GM19467 (cell line): ENCODE data around the gene CSNK1G3.
"Not testable (repeated sequence)": the region's sequence is repeated elsewhere in the genome, so short reads cannot be mapped to it uniquely, and the experiment has no call there.

ENCODE experiments used
- ATAC-seq: cut with Tn5 transposase; IDR thresholded peaks from one replicate; pipeline ENCODE4 v1.9.1; 2021; ENCODE audit warnings: mild to moderate bottlenecking, moderate library complexity; ENCODE audit not compliant: unreplicated experiment

Gene CSNK1G3

DNA sequence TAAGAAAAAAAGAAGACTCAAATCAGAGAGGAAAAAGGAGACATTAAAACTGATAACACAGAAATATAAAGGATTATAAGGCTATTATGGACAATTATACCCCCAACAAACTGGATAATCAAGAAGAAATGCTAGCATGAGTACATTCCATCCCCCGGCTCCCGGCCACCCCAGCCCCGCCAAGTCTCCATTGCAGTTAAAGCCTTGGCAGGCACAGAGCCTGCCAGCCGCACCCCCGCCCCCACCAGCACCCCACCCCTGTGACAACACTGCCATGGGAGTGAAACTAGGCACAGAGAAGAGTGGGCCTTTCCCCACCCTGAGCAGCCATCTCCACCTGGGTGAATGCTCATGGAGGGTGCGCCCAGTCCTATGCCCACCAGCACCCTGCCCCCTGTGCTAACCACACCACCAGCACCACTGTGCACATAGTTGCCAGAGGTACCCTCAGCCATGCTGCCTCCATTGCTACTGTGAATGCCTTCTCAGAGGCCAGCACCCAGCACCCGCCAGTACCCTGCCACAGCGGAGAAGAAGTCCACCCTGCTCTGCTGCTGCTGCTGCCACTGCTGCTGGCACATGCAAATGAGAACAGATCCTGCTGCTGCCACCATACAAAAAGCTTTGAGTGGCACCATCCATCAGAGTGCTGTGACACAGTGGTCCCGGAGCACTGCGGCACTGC is 117.0 kb downstream of the CSNK1G3 start:
- no peak for ATAC-seq

DNA sequence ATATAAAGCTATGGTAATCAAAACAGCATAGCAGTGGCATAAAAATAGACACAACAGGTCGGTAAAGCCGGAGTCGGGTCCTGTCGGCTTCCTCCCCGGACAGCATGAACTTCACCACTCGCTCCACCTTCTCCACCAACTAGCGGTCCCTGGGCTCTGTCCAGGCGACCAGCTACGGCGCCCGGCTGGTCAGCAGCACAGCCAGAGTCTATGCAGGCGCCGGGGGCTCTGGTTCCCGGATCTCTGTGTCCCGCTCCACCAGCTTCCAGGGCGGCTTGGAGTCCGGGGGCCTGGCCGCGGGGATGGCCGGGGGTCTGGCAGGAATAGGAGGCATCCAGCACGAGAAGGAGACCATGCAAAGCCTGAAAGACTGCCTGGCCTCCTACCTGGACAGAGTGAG is 124.0 kb downstream of the CSNK1G3 start:
- ATAC-seq, result no peak

DNA sequence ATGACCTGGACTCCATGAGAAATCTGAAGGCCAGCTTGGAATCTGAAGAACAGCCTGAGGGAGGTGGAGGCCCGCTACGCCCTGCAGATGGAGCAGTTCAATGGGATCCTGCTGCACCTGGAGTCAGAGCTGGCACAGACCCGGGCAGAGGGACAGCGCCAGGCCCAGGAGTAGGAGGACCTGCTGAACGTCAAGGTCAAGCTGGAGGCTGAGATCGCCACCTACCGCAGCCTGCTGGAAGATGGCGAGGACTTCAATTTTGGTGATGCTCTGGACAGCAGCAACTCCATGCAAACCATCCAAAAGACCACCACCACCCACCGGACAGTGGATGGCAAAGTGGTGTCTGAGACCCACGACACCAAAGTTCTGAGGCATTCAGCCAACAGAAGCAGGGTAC is 125.1 kb downstream of the CSNK1G3 start:
- not testable (repeated sequence) for ATAC-seq

DNA sequence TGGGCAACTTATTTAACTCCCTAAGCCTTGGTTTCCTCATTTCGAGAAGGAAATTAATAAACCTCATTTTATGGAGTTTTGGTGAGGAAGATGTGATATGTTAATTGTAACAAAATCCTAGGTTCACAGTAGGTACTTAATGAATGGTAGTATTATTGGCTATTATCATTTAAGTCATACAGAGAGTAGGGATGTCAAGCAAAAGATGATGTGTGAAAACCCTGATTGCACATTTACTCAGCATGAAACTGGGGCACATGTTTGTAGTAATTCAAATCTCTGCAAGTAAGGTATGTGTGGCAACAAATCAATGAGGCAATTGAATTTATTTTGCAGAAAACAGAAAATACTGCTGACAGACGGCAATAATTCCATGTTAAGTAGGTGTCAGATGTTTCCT is 127.3 kb downstream of the CSNK1G3 start:
- no peak for ATAC-seq

DNA sequence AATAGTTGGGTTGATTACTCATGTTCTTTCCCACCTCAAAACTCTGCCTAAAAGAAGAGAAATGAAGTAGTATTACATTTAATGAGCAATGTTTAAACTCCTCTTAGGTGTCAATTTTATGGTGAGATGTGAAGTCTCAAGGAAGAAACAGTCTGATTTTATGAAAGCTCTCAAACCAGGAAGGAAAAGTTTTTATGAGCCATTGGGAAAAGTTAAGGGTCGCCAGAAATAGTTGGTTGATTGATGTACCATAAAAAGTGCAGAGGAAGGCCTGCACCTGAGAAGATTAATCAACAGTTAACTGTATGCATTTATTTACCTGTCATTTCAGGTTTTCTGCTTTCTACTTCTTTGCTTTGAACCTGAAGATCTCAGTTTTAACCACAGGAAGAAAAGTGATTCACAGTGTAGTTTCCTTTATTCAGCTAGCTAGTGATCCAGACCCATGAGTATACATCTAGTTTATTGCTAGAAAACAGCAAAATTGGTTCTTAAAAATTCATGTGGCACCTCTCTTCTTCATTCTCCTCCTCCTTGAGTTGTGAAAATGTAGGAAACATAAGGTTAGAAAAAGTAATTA is 133.1 kb downstream of the CSNK1G3 start:
- no peak for ATAC-seq

DNA sequence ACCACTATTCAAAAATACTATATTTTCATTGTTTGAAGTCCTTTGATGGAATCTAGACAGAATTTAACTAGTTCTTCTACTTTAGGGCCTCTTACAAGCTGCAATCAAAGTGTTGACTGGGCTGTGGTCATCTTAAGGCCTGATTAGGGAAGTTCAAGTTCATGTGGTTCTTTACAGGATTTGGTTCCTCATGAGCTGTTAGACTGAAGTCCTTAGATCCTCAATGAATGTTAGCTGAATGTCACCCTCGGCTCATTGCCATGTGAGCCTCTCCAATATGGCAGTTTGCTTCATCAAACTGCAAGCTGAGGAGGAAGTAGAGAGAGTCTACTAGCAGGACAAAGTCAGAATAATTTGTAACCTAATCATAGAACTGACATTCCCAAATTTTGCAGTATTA is 135.1 kb downstream of the CSNK1G3 start:
- ATAC-seq, result no peak

DNA sequence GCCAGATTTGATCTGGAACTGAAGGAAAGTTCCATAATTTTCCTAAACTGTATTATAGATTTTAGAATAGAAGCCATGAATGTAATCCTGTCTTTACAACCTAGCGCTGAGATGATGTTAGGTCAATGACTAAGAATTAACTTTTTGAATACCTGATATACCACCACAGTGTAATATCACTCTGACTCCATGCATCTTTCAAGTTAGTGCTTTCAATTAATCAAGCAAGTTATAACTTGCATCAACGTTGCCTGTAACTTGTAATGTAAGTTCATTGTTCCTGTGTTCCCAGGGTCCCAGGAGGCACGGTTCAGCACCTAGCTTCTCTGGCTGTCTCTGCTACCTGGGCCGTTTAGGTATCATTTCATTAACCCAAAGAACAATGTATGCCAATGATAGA is 139.3 kb downstream of the CSNK1G3 start:
- ATAC-seq, result no peak

DNA sequence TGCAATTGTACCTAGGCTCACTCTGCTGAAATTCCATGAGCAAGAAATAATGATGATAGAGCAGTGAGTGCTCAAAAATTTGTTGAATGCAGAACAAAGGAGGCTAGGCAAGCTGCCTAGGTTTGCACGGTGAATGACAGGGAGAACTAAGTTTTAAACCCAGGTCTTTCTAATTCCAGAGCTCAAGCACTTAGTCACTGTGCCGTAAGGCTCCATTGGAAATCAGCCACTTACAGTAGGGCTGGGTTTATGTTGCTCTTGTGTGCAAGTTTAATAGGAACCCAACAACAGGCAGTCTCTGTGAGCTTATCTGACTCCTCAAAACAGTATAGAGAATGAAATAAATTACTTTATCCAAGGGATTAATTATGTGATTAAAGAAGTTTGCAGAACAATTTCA is 147.0 kb downstream of the CSNK1G3 start:
- no peak for ATAC-seq

DNA sequence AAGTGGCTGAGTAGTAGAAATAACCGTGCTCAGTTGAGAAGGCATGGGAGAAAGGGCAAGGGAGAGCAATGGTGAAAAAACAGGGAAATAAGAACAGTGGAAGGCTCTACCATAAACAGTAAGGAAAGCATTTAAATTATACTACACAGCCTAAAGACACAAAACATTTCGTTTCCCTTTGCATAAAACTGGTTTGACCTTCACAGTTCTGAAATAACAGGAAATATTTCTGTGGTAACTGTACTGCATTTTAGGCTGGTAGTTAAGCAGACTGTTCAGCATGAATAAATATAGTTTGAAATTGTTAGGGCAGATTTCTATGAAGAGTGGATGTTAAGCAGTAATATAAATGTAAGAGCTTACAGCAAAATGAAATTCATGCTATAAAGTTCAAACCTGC is 147.5 kb downstream of the CSNK1G3 start:
- ATAC-seq, result no peak

DNA sequence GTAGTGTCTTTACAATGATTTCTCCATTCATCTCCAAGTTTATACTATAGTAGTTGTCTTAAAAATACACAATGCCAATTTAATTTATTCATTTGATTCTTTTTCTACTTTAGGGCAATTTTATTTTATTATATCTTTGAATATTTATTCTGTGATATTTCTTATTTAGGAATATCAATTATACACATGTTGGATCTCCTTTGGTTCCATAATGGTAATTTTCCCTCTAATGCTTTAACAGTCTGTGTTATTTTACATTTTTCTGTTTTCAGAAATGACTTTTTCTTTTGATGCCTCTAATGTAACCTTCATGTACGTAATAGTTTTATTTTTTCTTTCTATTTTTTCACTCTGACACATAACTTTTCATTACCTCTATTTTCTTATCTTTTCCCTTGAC is 153.0 kb downstream of the CSNK1G3 start:
- no peak for ATAC-seq

DNA sequence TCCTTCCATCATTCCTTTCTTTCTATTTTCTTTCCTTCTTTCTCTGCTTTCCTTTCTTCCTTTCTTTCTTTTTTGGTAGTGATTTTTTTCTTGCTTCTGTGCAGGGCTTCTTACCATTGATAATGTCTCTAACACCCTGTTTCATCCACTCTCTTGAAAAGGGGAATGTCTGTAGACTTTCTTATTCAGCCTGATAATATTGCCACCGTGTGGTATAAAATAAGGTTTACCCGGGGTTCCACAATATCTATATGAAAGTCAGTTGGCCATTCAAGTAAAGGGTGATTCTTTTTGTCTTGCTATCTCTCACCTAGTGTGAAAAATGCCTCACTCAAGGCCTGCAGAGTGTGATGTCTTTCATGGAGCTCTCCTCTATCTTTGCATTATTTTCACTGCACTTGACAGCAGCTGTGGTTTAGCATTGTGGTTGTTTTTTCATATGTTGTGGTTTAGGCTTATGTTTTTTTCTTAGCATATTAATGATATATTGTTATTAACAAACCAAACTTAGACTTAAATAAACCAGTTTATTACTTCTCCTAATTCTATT is 153.9 kb downstream of the CSNK1G3 start:
- no peak for ATAC-seq
